Measurements from ENCODE around the gene PEX13.

DNA sequence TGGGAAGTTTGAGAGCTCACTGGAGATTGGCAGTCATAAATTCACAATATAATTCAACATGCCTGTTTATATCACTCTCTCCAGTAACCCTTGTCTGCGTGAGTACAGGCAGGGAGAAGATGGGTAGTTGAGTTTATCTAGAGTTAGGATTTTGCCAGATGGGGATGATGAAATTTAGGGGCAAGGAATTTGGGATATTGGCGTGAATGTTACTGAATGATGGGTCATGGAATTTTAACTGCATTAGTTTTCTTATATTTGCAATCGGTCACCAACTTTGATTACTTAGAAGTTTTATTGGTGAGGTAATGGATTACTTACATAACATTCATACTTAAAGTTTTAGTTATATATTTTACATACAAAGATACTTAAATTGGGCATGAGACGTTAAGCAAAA, 83.3 kb downstream of the PEX13 start:
- TF ChIP-seq, protein P1, sequence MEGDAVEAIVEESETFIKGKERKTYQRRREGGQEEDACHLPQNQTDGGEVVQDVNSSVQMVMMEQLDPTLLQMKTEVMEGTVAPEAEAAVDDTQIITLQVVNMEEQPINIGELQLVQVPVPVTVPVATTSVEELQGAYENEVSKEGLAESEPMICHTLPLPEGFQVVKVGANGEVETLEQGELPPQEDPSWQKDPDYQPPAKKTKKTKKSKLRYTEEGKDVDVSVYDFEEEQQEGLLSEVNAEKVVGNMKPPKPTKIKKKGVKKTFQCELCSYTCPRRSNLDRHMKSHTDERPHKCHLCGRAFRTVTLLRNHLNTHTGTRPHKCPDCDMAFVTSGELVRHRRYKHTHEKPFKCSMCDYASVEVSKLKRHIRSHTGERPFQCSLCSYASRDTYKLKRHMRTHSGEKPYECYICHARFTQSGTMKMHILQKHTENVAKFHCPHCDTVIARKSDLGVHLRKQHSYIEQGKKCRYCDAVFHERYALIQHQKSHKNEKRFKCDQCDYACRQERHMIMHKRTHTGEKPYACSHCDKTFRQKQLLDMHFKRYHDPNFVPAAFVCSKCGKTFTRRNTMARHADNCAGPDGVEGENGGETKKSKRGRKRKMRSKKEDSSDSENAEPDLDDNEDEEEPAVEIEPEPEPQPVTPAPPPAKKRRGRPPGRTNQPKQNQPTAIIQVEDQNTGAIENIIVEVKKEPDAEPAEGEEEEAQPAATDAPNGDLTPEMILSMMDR (IDR thresholded peaks at IDR 0.05): no peak
- no peak for TF ChIP-seq POLR2A (IDR thresholded peaks at IDR 0.05)
